ENCODE results near the gene CACNA1S.

CACNA1S gene

DNA sequence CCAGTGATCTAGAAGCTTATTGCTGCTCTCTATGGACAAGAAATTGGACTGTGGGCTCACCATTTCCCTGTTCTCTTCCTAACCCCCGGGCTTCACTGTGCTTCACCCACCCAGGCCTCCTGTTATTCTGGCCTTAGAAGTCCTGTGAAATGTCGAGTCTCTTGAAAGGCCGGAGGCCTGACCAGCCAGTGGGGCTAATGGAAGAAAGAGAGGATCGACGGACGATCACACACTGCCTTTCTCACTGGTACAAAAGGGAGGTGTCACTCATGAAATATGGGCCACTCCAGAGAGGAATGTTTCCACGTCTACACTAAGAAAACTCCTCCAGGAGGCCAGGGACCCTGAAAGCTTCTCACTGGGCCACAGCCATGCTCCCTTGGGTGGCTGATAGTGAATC is 36.1 kb downstream of the CACNA1S start:
- ChIA-PET CTCF (interaction anchor here (3.3 kb wide), 1 partner anchor 10 kb away, joined by 17 read pairs; no protein-coding TSS in a partner anchor), POLR2A (no interaction called here)
- no peak for DNase-seq (ENCODE audit: low read depth, low spot score)
- TF ChIP-seq, protein P1, sequence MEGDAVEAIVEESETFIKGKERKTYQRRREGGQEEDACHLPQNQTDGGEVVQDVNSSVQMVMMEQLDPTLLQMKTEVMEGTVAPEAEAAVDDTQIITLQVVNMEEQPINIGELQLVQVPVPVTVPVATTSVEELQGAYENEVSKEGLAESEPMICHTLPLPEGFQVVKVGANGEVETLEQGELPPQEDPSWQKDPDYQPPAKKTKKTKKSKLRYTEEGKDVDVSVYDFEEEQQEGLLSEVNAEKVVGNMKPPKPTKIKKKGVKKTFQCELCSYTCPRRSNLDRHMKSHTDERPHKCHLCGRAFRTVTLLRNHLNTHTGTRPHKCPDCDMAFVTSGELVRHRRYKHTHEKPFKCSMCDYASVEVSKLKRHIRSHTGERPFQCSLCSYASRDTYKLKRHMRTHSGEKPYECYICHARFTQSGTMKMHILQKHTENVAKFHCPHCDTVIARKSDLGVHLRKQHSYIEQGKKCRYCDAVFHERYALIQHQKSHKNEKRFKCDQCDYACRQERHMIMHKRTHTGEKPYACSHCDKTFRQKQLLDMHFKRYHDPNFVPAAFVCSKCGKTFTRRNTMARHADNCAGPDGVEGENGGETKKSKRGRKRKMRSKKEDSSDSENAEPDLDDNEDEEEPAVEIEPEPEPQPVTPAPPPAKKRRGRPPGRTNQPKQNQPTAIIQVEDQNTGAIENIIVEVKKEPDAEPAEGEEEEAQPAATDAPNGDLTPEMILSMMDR (IDR thresholded peaks at IDR 0.05; ENCODE audit: insufficient read depth, low read length, missing control alignments), result no peak
- no peak overlapping the region for H3K4me3 ChIP-seq (ENCODE audit: low read depth, low read length)

DNA sequence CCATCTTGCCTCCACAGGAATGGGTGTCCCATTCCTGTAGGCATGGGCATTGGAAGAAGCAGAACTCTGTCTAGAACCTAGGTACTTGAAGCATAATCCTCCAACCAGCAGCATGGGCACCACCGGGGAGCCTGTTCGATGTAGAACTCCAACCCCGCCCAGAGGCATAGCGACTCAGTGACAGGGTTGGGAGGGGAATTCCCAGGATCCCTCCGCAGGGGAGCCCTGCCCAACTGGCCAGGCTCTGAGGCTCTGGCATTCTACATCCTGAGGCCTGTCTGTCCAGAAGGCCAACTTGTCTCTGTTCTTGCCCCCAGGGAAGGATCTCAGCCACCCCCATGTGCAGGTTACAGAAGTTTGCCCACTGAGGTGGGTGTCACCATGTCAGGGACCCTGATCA is 38.2 kb downstream of the CACNA1S start:
- H3K4me3 ChIP-seq (ENCODE audit: low read depth, low read length), result no peak overlapping the region
- no peak for DNase-seq (ENCODE audit: low read depth, low spot score)
- TF ChIP-seq, protein P1 (IDR thresholded peaks at IDR 0.05; ENCODE audit: insufficient read depth, low read length, missing control alignments), result no peak
- POLR2A ChIA-PET, result no interaction called here
- CTCF ChIA-PET, result interaction anchor here (3.3 kb wide), 1 partner anchor 12 kb away, joined by 17 read pairs; no protein-coding TSS in a partner anchor

DNA sequence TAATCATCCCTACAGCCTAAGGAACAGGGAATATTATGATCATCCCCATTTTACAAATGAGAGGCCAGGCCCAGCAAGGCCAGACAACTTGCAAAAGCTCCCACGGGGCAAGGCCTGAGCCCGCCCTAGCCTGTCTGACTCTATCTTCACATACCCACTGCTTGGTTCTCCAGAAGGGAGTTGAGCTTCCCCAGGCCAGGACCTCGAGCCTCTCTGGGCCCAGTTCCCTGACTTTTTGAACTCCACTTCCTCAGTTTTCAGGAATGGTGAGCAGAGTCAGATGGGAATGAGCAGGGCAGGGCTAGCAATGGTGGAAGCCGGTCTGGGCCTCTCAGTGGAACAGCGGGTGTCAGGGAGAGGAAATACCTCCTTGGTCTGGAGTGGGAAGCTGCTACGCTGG is 39.3 kb downstream of the CACNA1S start:
- CTCF ChIA-PET, result interaction anchor here (0.9 to 1.7 kb wide), 2 partner anchors 12 to 101 kb away, joined by 4 to 6 read pairs; no protein-coding TSS in a partner anchor
- TF ChIP-seq, protein P1 (IDR thresholded peaks at IDR 0.05; ENCODE audit: insufficient read depth, low read length, missing control alignments), result no peak
- POLR2A ChIA-PET, result no interaction called here
- DNase-seq (ENCODE audit: low read depth, low spot score), result no peak
- H3K4me3 ChIP-seq (ENCODE audit: low read depth, low read length), result no peak overlapping the region

DNA sequence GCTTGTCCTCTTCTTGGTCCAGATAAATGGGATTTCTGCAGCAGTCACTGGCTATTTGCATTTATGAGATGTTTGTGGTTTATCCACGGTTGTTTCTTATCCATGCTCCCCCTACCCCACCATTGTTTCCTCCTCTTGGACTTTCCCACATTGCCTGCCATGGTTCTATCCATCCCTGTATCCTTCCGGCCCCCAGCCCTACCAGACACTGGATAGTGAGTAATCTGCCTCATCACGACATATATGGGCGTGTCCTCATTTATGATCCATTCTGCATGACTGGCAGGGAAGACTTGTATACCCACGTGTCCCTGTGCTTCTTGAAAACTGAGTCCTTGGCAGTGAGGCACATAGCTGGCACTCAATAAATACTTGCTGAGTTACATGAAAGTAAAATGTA is 40.1 kb downstream of the CACNA1S start:
- ChIA-PET CTCF (interaction anchor here (0.9 to 5.4 kb wide), 3 partner anchors 11 to 100 kb away, joined by 4 to 47 read pairs (median 6); no protein-coding TSS in a partner anchor), POLR2A (no interaction called here)
- DNase-seq (ENCODE audit: low read depth, low spot score), result no peak

DNA sequence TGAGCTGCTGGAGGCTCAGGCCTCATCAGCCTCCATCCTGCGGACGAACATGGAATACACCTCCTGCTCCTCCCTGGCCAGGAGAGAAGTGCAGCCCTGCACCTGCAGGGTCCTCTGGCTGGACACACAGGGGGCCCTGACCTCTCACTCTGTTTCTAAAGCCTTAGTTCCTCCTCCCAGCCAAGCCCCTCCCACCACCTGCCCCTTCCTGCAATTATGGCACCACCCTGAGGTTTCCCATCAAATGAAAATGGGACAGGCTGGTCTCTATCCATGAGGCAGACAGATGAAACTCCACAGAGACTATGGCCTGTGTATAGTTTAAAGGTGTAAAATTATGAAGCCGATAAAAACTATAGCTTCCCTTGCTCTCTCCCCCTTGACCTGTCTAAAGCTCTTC is 42.6 kb downstream of the CACNA1S start:
- H3K4me3 ChIP-seq (ENCODE audit: low read depth, low read length), result no peak overlapping the region
- DNase-seq (ENCODE audit: low read depth, low spot score), result no peak
- POLR2A ChIA-PET, result no interaction called here
- CTCF ChIA-PET, result interaction anchor here (1.4 to 5.4 kb wide), 3 partner anchors 14 to 98 kb away, joined by 9 to 47 read pairs (median 11); no protein-coding TSS in a partner anchor
- TF ChIP-seq, protein P1 (IDR thresholded peaks at IDR 0.05; ENCODE audit: insufficient read depth, low read length, missing control alignments), result no peak

More for the DNA sequence above, 40.1 kb downstream of the CACNA1S start:
- TF ChIP-seq, protein P1 (IDR thresholded peaks at IDR 0.05; ENCODE audit: insufficient read depth, low read length, missing control alignments), result no peak
- H3K4me3 ChIP-seq (ENCODE audit: low read depth, low read length), result no peak overlapping the region

DNA sequence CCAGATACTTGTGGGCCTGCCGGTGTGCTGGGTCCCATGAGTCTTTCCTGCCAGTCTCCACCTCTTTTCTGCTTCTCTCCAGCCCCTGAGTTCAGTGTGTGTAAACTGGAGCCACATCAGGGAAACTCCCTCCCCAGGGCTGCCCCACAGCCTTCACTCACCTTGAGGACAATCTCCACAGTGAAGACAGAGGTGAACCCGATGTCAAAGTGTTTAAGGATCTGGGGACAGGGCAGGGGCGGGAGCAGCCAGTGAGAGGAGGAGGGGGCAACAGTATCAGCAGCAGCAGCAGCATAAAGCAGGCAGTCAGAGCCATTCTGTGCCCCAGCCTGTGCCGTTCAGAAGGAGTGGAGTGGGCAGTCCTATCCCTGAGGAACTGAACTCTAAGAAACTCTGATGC is 43.2 kb downstream of the CACNA1S start:
- no peak for DNase-seq (ENCODE audit: low read depth, low spot score)
- CTCF ChIA-PET, result interaction anchor here (1.4 to 5.4 kb wide), 2 partner anchors 14 to 97 kb away, joined by 9 to 47 read pairs; no protein-coding TSS in a partner anchor
- no peak overlapping the region for H3K4me3 ChIP-seq (ENCODE audit: low read depth, low read length)
- TF ChIP-seq, protein P1 (IDR thresholded peaks at IDR 0.05; ENCODE audit: insufficient read depth, low read length, missing control alignments), result no peak
- POLR2A ChIA-PET, result no interaction called here
